Upper lobe of right lung (tissue), 1 donor: ENCODE results near the gene CNTNAP2. TPM values are rescaled to one million over a fixed set of nuclear protein-coding genes. Genes with fewer than 3 reads are reported as not detected.

Source experiments
- ATAC-seq: fragments of 200-7000 bp; cut with Tn5 transposase; one replicate; pipeline ENCODE4 v1.9.1; 2020; ENCODE audit warnings: mild to moderate bottlenecking, moderate library complexity
- DNase-seq: peaks from one replicate; pipeline ENCODE4 v3.0.0-alpha.2; 2020
- H3K27ac ChIP-seq: fragments of 200-600 bp; one replicate; pipeline ENCODE4 v1.8.0; 2022
- H3K27me3 ChIP-seq: fragments of 200-600 bp; one replicate; pipeline ENCODE4 v1.8.0; 2022; ENCODE audit warnings: mild to moderate bottlenecking
- H3K36me3 ChIP-seq: fragments of 200-600 bp; one replicate; pipeline ENCODE4 v1.8.0; 2022
- H3K4me1 ChIP-seq: fragments of 200-600 bp; one replicate; pipeline ENCODE4 v1.8.0; 2022
- H3K4me3 ChIP-seq: fragments of 200-600 bp; one replicate; pipeline ENCODE4 v1.8.0; 2022; ENCODE audit warnings: mild to moderate bottlenecking
- H3K9me3 ChIP-seq: fragments of 200-600 bp; one replicate; pipeline ENCODE4 v1.8.0; 2022
- intact Hi-C: fragments of 100-400 bp; cut with DNase I; formaldehyde crosslinking; loops from one replicate; pipeline ENCODE4 v1.11.0; 2022
- total RNA-seq: library from RNA; stranded (reverse); fragmentation: NEBNext Ultra II Directional; extraction: Animal tissue kit (Norgen Biotek cat#: 25700); gene quantifications from one replicate; pipeline ENCODE4 v1.2.1, GENCODE V29; 2021
- TF ChIP-seq, protein P1 (sequence below): fragments of 200-600 bp; IDR thresholded peaks from one replicate; pipeline ENCODE4 v1.8.0; 2022; ENCODE audit warnings: antibody characterized with exemption
- donor health status: DM: no; HTN: yes; CAD: no; lungs with severe emphysema.

CNTNAP2 gene
- total RNA-seq, 1 donor from 2014 or later, result 0.41 TPM

DNA sequence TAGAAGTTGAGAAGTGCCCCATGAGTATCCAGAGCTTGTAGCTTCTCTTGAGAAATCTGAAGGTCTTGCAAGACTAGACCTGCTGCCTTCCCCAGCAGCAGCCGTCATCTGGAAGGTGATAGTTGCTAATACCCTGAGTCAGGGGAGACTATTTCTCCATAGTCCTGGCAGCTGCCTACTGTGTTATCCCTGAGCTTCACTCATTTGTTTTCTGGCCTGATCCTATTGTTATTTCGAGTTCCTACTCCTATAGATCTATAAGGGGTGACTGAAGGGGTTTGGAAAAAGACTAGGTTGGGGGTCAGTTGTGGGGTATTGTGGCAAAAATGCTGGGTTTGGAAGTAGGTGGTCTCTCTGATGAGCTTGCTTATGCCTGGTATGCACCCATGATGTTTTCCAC is 297.8 kb downstream of the CNTNAP2 start:
- no peak for ATAC-seq
- no peaks in the 10 kb centered on the region for H3K4me1 ChIP-seq

DNA sequence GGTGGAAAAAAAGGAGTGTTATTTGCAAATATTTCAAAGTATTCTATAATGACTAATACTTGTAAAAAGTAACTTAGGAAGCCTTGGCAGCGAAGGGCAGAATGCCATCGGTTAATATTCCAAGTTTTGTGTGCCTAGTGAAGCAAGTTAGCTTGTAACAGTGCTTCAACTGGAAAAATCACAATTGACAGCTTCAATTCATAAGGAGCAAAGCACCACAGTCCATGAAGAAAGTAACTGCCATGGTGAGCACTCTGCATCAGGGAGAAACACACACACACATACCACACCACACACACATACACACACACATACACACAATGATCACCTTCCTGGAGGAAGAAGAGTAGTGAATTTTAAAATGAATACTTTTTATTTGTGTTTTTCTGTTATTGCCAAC is 298.3 kb downstream of the CNTNAP2 start:
- TF ChIP-seq, protein P1, sequence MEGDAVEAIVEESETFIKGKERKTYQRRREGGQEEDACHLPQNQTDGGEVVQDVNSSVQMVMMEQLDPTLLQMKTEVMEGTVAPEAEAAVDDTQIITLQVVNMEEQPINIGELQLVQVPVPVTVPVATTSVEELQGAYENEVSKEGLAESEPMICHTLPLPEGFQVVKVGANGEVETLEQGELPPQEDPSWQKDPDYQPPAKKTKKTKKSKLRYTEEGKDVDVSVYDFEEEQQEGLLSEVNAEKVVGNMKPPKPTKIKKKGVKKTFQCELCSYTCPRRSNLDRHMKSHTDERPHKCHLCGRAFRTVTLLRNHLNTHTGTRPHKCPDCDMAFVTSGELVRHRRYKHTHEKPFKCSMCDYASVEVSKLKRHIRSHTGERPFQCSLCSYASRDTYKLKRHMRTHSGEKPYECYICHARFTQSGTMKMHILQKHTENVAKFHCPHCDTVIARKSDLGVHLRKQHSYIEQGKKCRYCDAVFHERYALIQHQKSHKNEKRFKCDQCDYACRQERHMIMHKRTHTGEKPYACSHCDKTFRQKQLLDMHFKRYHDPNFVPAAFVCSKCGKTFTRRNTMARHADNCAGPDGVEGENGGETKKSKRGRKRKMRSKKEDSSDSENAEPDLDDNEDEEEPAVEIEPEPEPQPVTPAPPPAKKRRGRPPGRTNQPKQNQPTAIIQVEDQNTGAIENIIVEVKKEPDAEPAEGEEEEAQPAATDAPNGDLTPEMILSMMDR, result no peak
- ATAC-seq (no peak), DNase-seq (no peak)
- Histone ChIP-seq H3K4me3 (no peak overlapping the region), H3K27me3 (no peaks in the 10 kb centered on the region), H3K9me3 (no peaks in the 10 kb centered on the region), H3K36me3 (no peaks in the 10 kb centered on the region), H3K27ac (no peak overlapping the region), H3K4me1 (no peaks in the 10 kb centered on the region)
- intact Hi-C loops, result no loop called here

More for the DNA sequence above, 297.8 kb downstream of the CNTNAP2 start:
- no peaks in the 10 kb centered on the region for H3K27me3 ChIP-seq
- TF ChIP-seq, protein P1, result no peak
- no peaks in the 10 kb centered on the region for H3K9me3 ChIP-seq
- intact Hi-C loops, result no loop called here
- no peak for DNase-seq
- H3K4me3 ChIP-seq, result no peak overlapping the region
- H3K36me3 ChIP-seq, result no peaks in the 10 kb centered on the region
- no peak overlapping the region for H3K27ac ChIP-seq

DNA sequence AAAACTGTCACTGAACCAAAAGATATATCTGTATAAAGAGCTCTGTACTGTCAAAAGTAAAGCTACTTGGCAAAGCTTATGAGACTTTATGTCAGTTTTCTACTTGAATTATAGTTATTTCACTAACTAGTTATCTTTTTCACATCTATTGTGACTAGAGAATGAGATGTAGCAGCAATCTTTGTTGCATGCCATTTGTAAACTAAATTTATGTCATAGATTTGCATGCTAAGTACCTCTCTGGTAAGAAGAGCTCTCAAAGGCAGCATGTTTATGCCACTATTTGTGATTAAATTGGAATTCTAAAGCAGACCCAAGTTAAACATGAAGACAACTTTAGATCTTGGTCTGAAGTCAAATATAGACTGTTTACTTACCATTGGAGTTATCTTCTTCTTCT is 300.6 kb downstream of the CNTNAP2 start:
- H3K9me3 ChIP-seq, result no peaks in the 10 kb centered on the region
- TF ChIP-seq, protein P1, result no peak
- no peaks in the 10 kb centered on the region for H3K27me3 ChIP-seq
- H3K4me3 ChIP-seq, result no peak overlapping the region
- DNase-seq (no peak), ATAC-seq (no peak)
- no peaks in the 10 kb centered on the region for H3K36me3 ChIP-seq
- H3K27ac ChIP-seq, result no peak overlapping the region
- intact Hi-C loops, result no loop called here
- H3K4me1 ChIP-seq, result no peaks in the 10 kb centered on the region

DNA sequence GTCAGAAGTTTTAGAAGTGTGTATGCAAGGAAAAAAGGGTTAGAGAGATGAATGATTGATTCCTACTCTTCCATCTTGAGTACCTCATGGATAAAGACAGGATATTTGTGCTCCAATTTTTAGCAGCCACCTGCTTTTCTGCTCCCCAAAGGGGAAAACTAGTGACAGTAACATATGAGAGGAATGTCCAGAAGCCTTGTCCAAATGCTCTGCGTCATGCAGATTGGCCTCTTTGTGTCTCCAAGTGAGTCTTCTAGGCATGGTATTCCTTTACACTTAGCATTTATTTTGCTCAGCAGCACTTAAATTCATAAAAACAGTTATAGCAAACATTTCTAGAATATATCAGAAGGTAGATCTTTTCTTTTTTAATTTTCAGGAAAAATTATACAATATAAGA is 306.8 kb downstream of the CNTNAP2 start:
- Histone ChIP-seq H3K27ac (no peak overlapping the region), H3K9me3 (no peaks in the 10 kb centered on the region), H3K36me3 (no peaks in the 10 kb centered on the region), H3K4me3 (no peak overlapping the region), H3K27me3 (no peaks in the 10 kb centered on the region), H3K4me1 (no peaks in the 10 kb centered on the region)
- ATAC-seq, result no peak
- TF ChIP-seq, protein P1, result no peak
- intact Hi-C loops, result no loop called here
- no peak for DNase-seq

DNA sequence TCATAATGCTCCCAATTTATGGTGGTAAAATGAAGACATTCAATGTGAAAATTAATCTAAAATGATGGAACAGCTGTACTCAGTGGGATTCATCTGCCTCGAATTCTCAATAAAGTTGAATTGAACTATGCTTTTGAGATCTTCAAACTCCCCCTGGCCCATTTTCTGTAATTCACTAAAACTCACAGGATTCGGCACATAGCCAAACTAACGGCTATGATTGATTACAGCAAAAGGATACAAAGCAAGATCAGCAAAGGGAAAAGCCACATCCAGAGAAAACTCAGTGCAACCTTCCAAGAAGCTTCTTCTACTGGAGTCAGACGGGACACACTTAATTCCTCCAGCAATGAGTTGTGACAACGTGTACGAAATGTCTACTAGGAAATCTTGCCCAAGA is 307.5 kb downstream of the CNTNAP2 start:
- H3K27ac ChIP-seq, result no peak overlapping the region
- no peaks in the 10 kb centered on the region for H3K4me1 ChIP-seq
- H3K27me3 ChIP-seq, result no peaks in the 10 kb centered on the region
- no peaks in the 10 kb centered on the region for H3K9me3 ChIP-seq
- intact Hi-C loops, result no loop called here
- H3K36me3 ChIP-seq, result no peaks in the 10 kb centered on the region
- ATAC-seq (no peak), DNase-seq (no peak)
- TF ChIP-seq, protein P1, result no peak
- H3K4me3 ChIP-seq, result no peak overlapping the region

DNA sequence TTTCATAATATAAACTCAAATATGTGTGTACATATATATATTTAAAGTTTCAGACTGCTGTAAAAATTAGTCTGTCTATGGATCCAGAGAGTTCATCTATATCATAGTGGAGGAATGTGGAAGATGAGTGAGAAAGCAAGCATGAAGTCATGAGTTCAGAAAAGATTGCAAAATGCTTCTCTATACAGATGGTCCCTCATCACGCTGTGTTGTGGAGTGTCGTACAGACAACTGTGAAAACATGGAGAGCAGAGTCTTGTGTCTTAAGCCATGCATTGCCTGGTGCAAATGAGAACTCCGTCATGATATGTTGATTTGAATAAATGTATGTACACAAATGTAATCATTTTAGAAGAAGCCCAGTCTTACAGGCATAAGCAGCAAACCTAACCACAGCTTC is 316.9 kb downstream of the CNTNAP2 start:
- Histone ChIP-seq H3K4me3 (no peak overlapping the region), H3K27ac (no peak overlapping the region), H3K9me3 (no peaks in the 10 kb centered on the region), H3K4me1 (no peaks in the 10 kb centered on the region), H3K36me3 (no peaks in the 10 kb centered on the region), H3K27me3 (no peaks in the 10 kb centered on the region)
- DNase-seq (no peak), ATAC-seq (no peak)
- TF ChIP-seq, protein P1, result no peak
- intact Hi-C loops, result no loop called here
